Measurements from ENCODE around the gene ARL2BP. TPM values are rescaled to one million over a fixed set of nuclear protein-coding genes. Genes with fewer than 3 reads are reported as not detected.
A peak's percentile ranks its signal among the peaks of the same experiment; 100 is the strongest.

ARL2BP gene
- total RNA-seq, 1 experiment from 2014 or later, result 94.4 TPM

- POLR2A ChIA-PET, result interaction anchor here (0.8 to 4.1 kb wide), 15 partner anchors 11 to 163 kb away, joined by 3 to 42 read pairs (median 7); partner anchors contain the start of genes ARL2BP, CIAPIN1, COQ9 and POLR2C
- intact Hi-C loops (cut with micrococcal nuclease), result no loop called here
- no peak overlapping the region for H3K27ac Mint-ChIP-seq (ENCODE audit: low read depth, unreplicated experiment)
- CTCF ChIA-PET, result interaction anchor here (0.6 to 11.3 kb wide), 12 partner anchors 9 to 437 kb away, joined by 3 to 211 read pairs (median 4); no protein-coding TSS in a partner anchor
- no peaks in the 10 kb centered on the region for H3K4me1 Mint-ChIP-seq (ENCODE audit: insufficient read depth, unreplicated experiment)
- H3K27me3 Mint-ChIP-seq (ENCODE audit: insufficient read depth, unreplicated experiment), result no peaks in the 10 kb centered on the region
- TF ChIP-seq CTCF (IDR thresholded peaks at IDR 0.05; ENCODE audit: unreplicated experiment), result no peak
- H3K36me3 Mint-ChIP-seq (ENCODE audit: insufficient read depth, unreplicated experiment), result no peaks in the 10 kb centered on the region
- no TSS peak for BruUV-seq (replicated peaks)
- DNase-seq (ENCODE audit: unreplicated experiment), result peak; percentile 76
- H3K4me3 Mint-ChIP-seq (ENCODE audit: unreplicated experiment), result no peak overlapping the region
- H3K9me3 Mint-ChIP-seq (ENCODE audit: unreplicated experiment), result no peaks in the 10 kb centered on the region
Measured at GRCh38 chr16:57299009-57299718, 54.1 kb downstream of the ARL2BP start.

GRCh38 chr16:57299719-57300386, 54.8 kb downstream of the ARL2BP start:
- peak; percentile 37 for TF ChIP-seq CTCF (IDR thresholded peaks at IDR 0.05; ENCODE audit: unreplicated experiment)
- H3K27me3 Mint-ChIP-seq (ENCODE audit: insufficient read depth, unreplicated experiment), result no peaks in the 10 kb centered on the region
- H3K9me3 Mint-ChIP-seq (ENCODE audit: unreplicated experiment), result no peaks in the 10 kb centered on the region
- ChIA-PET POLR2A (interaction anchor here (0.7 to 4.1 kb wide), 20 partner anchors 11 to 223 kb away, joined by 3 to 42 read pairs (median 5); partner anchors contain the start of genes ARL2BP, CIAPIN1, COQ9 and POLR2C), CTCF (interaction anchor here (0.6 to 11.3 kb wide), 21 partner anchors 8 to 283 kb away, joined by 3 to 211 read pairs (median 3); partner anchors contain the start of gene POLR2C)
- BruUV-seq (replicated peaks), result no TSS peak
- no peak overlapping the region for H3K4me3 Mint-ChIP-seq (ENCODE audit: unreplicated experiment)
- intact Hi-C loops (cut with micrococcal nuclease), result loop anchor here (1.0 to 2.0 kb wide), 7 partner anchors 23 to 219 kb away; partner anchors contain the start of genes PSME3IP1 and RSPRY1
- DNase-seq (ENCODE audit: unreplicated experiment), result peak; percentile 88
- H3K4me1 Mint-ChIP-seq (ENCODE audit: insufficient read depth, unreplicated experiment), result no peaks in the 10 kb centered on the region
- no peak overlapping the region for H3K27ac Mint-ChIP-seq (ENCODE audit: low read depth, unreplicated experiment)
- no peaks in the 10 kb centered on the region for H3K36me3 Mint-ChIP-seq (ENCODE audit: insufficient read depth, unreplicated experiment)

GRCh38 chr16:57300387-57301125, 55.5 kb downstream of the ARL2BP start:
- H3K4me3 Mint-ChIP-seq (ENCODE audit: unreplicated experiment), result no peak overlapping the region
- TF ChIP-seq CTCF (IDR thresholded peaks at IDR 0.05; ENCODE audit: unreplicated experiment), result peak; percentile 93
- no peaks in the 10 kb centered on the region for H3K9me3 Mint-ChIP-seq (ENCODE audit: unreplicated experiment)
- POLR2A ChIA-PET, result interaction anchor here (0.7 to 4.1 kb wide), 17 partner anchors 20 to 222 kb away, joined by 3 to 42 read pairs (median 6); partner anchors contain the start of genes ARL2BP, CIAPIN1, COQ9 and PSME3IP1
- no peak overlapping the region for H3K27ac Mint-ChIP-seq (ENCODE audit: low read depth, unreplicated experiment)
- H3K4me1 Mint-ChIP-seq (ENCODE audit: insufficient read depth, unreplicated experiment), result no peaks in the 10 kb centered on the region
- no TSS peak for BruUV-seq (replicated peaks)
- no peaks in the 10 kb centered on the region for H3K27me3 Mint-ChIP-seq (ENCODE audit: insufficient read depth, unreplicated experiment)
- DNase-seq (ENCODE audit: unreplicated experiment), result peak; percentile 100
- CTCF ChIA-PET, result interaction anchor here (0.6 to 11.3 kb wide), 22 partner anchors 9 to 508 kb away, joined by 3 to 211 read pairs (median 3); partner anchors contain the start of gene POLR2C
- intact Hi-C loops (cut with micrococcal nuclease), result loop anchor here (1.0 to 2.0 kb wide), 7 partner anchors 24 to 219 kb away; partner anchors contain the start of genes PSME3IP1 and RSPRY1
- no peaks in the 10 kb centered on the region for H3K36me3 Mint-ChIP-seq (ENCODE audit: insufficient read depth, unreplicated experiment)
